C4-2B (cell line): ENCODE measurements around the gene RUFY4.

ENCODE experiments used
- H3K27ac ChIP-seq: fragments of 450-650 bp; 2 replicates; pipeline ENCODE4 v1.5.1; 2017
- ZFX ChIP-seq: fragments of 450-650 bp; IDR thresholded peaks from 2 replicates; pipeline ENCODE4 v1.6.1; 2017
- TF ChIP-seq, protein P1 (sequence below): fragments of 450-650 bp; conservative IDR thresholded peaks from 2 replicates; pipeline ENCODE4 v1.5.1; 2017; ENCODE audit warnings: mild to moderate bottlenecking

RUFY4 gene

DNA sequence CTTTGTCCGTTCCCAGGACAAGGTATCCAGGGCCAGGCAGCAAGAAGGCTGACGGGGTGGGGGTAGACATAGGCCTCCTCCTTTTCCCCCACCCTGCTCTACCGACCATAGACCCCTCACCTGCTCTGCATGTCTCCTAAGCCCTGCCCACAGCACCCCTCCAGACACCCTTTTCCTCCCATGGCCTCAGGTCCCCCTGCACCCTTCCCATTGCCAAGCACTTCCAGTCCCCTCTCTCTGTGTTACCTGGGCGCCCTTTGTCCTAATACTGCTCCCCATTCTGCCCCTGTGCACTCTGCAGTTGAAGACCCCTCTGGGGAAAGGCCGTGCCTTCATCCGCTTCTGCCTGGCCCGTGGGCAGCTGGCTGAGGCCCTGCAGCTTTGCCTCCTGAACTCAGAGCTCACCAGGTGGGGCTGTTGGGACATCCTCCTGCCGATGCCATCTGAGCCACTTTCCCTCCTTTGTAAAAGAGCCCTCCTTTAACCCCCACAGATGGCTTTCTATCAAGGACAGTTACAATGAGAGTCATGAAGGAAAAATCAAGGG is 3.5 kb downstream of the RUFY4 start:
- TF ChIP-seq ZFX, result no peak
- TF ChIP-seq, protein P1, sequence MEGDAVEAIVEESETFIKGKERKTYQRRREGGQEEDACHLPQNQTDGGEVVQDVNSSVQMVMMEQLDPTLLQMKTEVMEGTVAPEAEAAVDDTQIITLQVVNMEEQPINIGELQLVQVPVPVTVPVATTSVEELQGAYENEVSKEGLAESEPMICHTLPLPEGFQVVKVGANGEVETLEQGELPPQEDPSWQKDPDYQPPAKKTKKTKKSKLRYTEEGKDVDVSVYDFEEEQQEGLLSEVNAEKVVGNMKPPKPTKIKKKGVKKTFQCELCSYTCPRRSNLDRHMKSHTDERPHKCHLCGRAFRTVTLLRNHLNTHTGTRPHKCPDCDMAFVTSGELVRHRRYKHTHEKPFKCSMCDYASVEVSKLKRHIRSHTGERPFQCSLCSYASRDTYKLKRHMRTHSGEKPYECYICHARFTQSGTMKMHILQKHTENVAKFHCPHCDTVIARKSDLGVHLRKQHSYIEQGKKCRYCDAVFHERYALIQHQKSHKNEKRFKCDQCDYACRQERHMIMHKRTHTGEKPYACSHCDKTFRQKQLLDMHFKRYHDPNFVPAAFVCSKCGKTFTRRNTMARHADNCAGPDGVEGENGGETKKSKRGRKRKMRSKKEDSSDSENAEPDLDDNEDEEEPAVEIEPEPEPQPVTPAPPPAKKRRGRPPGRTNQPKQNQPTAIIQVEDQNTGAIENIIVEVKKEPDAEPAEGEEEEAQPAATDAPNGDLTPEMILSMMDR, result no peak
- H3K27ac ChIP-seq, result no peak overlapping the region

DNA sequence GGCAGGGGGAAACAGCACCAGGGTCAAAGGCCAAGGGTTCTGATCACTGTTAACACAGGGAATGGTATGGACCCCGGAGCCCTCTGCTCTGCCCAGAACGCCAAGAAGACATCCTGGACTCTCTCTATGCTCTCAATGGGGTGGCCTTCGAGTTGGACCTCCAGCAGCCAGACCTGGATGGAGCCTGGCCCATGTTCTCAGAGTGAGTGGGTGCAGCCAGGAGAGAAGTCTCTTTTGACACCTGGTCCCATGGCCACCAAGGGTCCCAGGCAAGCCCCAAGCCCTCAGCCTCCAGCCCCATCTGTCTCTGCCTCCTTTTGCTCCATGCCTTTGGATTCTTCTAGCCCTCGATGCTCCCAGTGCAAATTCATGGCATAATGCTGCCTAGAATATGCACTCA is 4.1 kb downstream of the RUFY4 start:
- no peak overlapping the region for H3K27ac ChIP-seq
- TF ChIP-seq, protein P1, result no peak
- no peak for TF ChIP-seq ZFX

DNA sequence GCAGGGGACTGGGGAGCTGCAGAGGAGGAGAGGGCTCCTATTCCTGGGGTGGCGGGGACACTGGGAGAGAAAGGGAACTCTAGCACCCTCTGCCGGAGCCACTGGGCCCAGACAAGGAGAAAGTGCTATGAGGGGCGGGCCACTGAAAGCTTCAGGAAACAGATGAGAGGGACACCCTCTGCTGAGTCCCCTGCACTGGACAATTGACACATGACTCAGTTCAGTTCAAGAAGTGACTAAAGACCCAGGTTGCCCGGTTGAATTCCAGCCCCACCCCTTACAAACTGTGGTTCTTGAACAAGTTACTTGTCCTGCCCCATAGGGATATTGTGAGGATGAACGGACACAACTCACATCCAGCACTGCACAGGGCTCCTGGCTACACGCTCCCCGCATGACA is 5.0 kb downstream of the RUFY4 start:
- no peak overlapping the region for H3K27ac ChIP-seq
- TF ChIP-seq, protein P1, result peak; percentile 63
- no peak for TF ChIP-seq ZFX

DNA sequence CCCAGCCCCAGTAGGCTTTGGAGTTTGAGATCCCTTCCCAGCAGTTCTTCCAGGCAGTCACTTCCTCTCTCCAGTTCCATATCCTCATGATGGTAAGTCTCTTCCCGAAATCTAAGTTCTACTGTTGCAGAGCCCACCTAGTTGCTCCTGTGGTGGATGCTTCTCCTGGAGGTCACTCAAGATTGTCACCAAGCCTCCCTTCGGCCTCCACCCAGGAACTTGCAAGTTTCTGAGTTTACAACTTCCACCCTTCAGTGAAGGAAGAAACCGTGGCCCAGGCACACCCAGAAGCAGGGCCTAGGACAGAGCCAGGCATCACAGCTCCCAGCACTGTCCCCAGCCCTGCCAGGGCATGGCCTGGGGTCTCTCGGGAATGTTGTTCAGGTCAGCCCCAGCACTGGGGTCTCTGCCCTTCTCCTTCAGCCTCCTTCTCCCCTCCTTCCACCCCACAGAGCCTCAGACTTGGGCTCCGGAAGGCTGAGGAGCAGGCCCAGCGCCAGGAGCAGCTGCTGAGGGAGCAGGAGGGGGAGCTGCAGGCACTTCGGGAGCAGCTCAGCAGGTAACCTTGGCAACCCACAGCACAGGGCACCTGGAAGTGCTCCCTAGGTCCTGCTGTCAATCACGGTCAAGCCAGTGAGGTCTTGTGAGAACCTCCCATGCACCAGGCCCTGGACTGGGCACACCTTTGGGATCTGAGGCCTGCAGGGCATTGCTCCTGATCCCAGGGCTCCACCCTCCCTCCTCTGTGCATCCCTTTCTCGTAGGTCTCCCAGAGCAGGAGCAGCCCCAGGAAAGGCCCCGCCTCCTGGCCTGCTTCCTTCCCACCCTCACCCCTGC is 7.1 kb downstream of the RUFY4 start:
- TF ChIP-seq, protein P1, result no peak
- no peak for TF ChIP-seq ZFX
- no peak overlapping the region for H3K27ac ChIP-seq

GRCh38 chr2:218077464-218078216 is 8.6 kb downstream of the RUFY4 start:
- TF ChIP-seq ZFX, result no peak
- TF ChIP-seq, protein P1, result no peak
- no peak overlapping the region for H3K27ac ChIP-seq

DNA sequence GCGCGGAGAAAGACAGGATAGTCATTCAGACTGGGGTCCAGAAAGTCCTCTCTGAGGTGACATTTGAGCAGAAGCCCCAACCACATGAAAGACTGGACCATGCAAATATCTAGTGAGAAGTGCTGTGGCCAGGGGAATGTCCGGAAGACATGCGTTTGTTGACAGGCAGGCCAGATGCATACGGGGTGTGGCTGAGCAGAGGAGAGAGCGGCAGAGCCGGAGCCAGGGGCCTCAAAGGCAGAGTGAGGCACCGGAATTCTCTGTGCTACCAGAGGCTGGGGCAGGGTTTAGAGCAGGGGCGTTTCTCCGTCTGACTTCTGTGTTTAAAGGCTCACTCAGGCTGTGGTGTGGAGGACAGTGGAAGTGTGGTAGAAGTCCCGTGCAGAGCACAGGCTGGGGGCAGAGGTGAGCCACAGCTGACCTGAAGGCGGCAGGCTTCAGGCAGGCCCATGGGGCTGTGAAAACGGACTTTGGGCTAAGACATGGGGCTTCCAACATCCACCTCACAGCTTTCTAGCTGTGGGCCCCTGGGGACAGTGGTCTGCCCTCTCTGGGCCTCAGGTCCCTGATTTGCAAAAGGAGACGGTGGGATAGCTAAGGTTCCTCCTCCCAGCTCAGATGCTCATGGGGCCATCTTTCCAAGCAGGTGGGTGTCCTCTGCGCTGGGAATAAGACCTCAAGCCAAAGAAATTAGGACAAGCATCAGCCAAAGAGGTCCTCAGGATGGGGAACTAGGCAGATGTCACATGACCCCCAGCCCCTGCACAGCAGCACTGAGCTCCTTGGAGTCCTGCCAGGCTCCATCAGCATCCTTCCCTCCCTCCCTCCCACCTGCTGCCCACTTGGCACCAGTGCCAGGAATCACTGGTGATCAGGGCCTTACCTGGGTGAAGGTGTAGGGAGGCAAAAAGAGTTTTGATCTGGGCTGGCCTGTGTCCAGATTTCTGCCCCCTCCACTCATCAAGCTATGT is 11.2 kb downstream of the RUFY4 start:
- TF ChIP-seq, protein P1, result no peak
- TF ChIP-seq ZFX, result no peak
- no peak overlapping the region for H3K27ac ChIP-seq
